K562 (cell line): ENCODE measurements around the gene BRINP1.

Experiments used
- POLR2A ChIP-seq: fragments of 450-650 bp; conservative IDR thresholded peaks from 2 replicates; pipeline ENCODE4 v1.6.1; 2016
- SETDB1 ChIP-seq: IDR thresholded peaks from one replicate; pipeline ENCODE4 v1.6.1; 2012; ENCODE audit warnings: low read length, control low read depth, inconsistent platforms
- SREBF2 ChIP-seq: sonication (generic); formaldehyde crosslinking; IDR thresholded peaks from 2 replicates; pipeline ENCODE4 v1.4.0; 2020; ENCODE audit warnings: mild to moderate bottlenecking, missing genetic modification reagents
- TBP ChIP-seq: optimal IDR thresholded peaks from 2 replicates; pipeline ENCODE3; 2011; ENCODE audit warnings: low read depth, low read length, improper control_type of control experiment

DNA sequence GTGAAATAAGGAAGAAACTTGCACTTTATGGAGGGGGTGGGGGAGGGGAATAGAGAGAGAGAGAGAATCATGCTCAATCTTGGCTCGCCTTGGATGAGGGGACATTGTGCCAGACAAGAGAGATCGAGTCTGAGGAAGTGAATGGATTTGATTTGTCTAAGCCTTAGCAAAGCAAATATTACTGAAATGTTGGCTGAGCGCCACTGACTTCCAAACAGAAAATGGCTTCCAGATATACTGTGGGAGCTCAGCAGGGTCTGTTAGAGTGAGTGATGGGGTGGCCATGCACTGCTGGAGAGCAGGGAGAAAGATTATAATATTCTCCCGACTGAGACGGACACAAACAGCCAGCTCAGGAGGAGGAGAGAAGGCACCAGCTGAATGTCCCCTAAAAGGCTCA, 34.5 kb downstream of the BRINP1 start:
- TF ChIP-seq POLR2A (no peak), SETDB1 (no peak), SREBF2 (CRISPR knock-in tag) (no peak), TBP (no peak)
